HepG2 (cell line): ENCODE measurements around the gene ARHGEF16.

Experiments
- ATF6 ChIP-seq: sonication (generic); formaldehyde crosslinking; conservative IDR thresholded peaks from 2 replicates; pipeline ENCODE4 v1.4.0; 2020; ENCODE audit warnings: missing genetic modification reagents
- CTCF ChIP-seq: sonication (generic); formaldehyde crosslinking; IDR thresholded peaks from 2 replicates; pipeline ENCODE4 v1.5.0; 2020; ENCODE audit warnings: mild to moderate bottlenecking, missing genetic modification reagents, moderate library complexity
- MAX ChIP-seq: IDR thresholded peaks from 2 replicates; pipeline ENCODE4 v1.6.1; 2012; ENCODE audit warnings: inconsistent platforms
- PBX3 ChIP-seq: sonication (generic); formaldehyde crosslinking; IDR thresholded peaks from 2 replicates; pipeline ENCODE4 v1.8.1; 2023; ENCODE audit warnings: missing genetic modification reagents, inconsistent platforms, borderline replicate concordance
- POLR2AphosphoS2 ChIP-seq: IDR thresholded peaks from 2 replicates; pipeline ENCODE4 v1.6.1; 2011; ENCODE audit warnings: low read depth, low read length, improper control_type of control experiment
- POLR2AphosphoS5 ChIP-seq: IDR thresholded peaks from 2 replicates; pipeline ENCODE4 v1.6.1; 2012; ENCODE audit warnings: low read depth, low read length
- PRDM4 ChIP-seq: sonication (generic); formaldehyde crosslinking; IDR thresholded peaks from 2 replicates; pipeline ENCODE4 v1.9.0; 2021; ENCODE audit warnings: missing genetic modification reagents, borderline replicate concordance
- SP2 ChIP-seq: sonication (generic); formaldehyde crosslinking; IDR thresholded peaks from 2 replicates; pipeline ENCODE4 v1.5.1; 2020; ENCODE audit warnings: mild to moderate bottlenecking, missing genetic modification reagents
- ZKSCAN8 ChIP-seq: IDR thresholded peaks from 2 replicates; pipeline ENCODE4 v1.6.1; 2016; ENCODE audit warnings: borderline replicate concordance, missing genetic modification reagents, missing compliant biosample characterization
- ZNF274 ChIP-seq: sonication (generic); formaldehyde crosslinking; IDR thresholded peaks from 2 replicates; pipeline ENCODE4 v1.5.1; 2020; ENCODE audit warnings: mild to moderate bottlenecking, missing genetic modification reagents
- ZNF33A ChIP-seq: sonication (generic); formaldehyde crosslinking; IDR thresholded peaks from 2 replicates; pipeline ENCODE4 v1.5.1; 2020; ENCODE audit warnings: missing genetic modification reagents, mild to moderate bottlenecking, moderate library complexity, borderline replicate concordance
- ZNF772 ChIP-seq: sonication (generic); formaldehyde crosslinking; IDR thresholded peaks from 2 replicates; pipeline ENCODE4 v1.5.0; 2020; ENCODE audit warnings: mild to moderate bottlenecking, missing genetic modification reagents

GRCh38 chr1:3463408-3463863 is 9.0 kb downstream of the ARHGEF16 start:
- TF ChIP-seq ZNF33A (CRISPR knock-in tag): no peak
- TF ChIP-seq PRDM4 (CRISPR knock-in tag): no peak
- TF ChIP-seq SP2 (CRISPR knock-in tag): no peak
- no peak for TF ChIP-seq MAX
- no peak for TF ChIP-seq POLR2AphosphoS2
- no peak for TF ChIP-seq ZNF772 (CRISPR knock-in tag)
- no peak for TF ChIP-seq ZKSCAN8 (CRISPR knock-in tag)
- no peak for TF ChIP-seq ZNF274 (CRISPR knock-in tag)
- TF ChIP-seq PBX3 (CRISPR knock-in tag): no peak
- TF ChIP-seq POLR2AphosphoS5: no peak
- no peak for TF ChIP-seq CTCF (CRISPR knock-in tag)
- no peak for TF ChIP-seq ATF6 (CRISPR knock-in tag)
